Activated CD8-positive, alpha-beta T cell treated with anti-CD3 and anti-CD28 coated beads for 36 hours (primary cell): ENCODE measurements around the gene STRIT1. TPM values are rescaled to one million over a fixed set of nuclear protein-coding genes. Genes with fewer than 3 reads are reported as not detected.

ENCODE experiments used
- ATAC-seq: fragments of 200-7000 bp; cut with Tn5 transposase; one replicate; pipeline ENCODE4 v1.10.0; 2021; ENCODE audit warnings: mild to moderate bottlenecking, moderate library complexity
- CTCF ChIA-PET: fragments of 350-600 bp; sonication (Branson Sonifier 250); formaldehyde crosslinking; loops from one replicate; lab custom pipeline; 2021; ENCODE audit warnings: antibody characterized with exemption; lab: Charles Lee
- POLR2A ChIA-PET: fragments of 350-600 bp; sonication (Branson Sonifier 250); formaldehyde crosslinking; loops from one replicate; lab custom pipeline; 2021; ENCODE audit warnings: antibody characterized with exemption; lab: Charles Lee
- DNase-seq: peaks from one replicate; pipeline ENCODE4 v3.0.0-alpha.2; 2020
- H3K27ac Mint-ChIP-seq: one replicate; pipeline ENCODE4 v1.8.0; 2021; ENCODE audit warnings: mild to moderate bottlenecking, mixed read lengths
- H3K27me3 Mint-ChIP-seq: one replicate; pipeline ENCODE4 v1.8.0; 2021; ENCODE audit warnings: mixed read lengths
- H3K36me3 Mint-ChIP-seq: one replicate; pipeline ENCODE4 v1.8.0; 2021; ENCODE audit warnings: low read depth, mixed read lengths
- H3K4me1 Mint-ChIP-seq: one replicate; pipeline ENCODE4 v1.8.0; 2021; ENCODE audit warnings: low read depth, mixed read lengths
- H3K4me3 Mint-ChIP-seq: one replicate; pipeline ENCODE4 v1.8.0; 2021; ENCODE audit warnings: mild to moderate bottlenecking, moderate library complexity, mixed read lengths
- H3K9me3 Mint-ChIP-seq: one replicate; pipeline ENCODE4 v1.8.0; 2021; ENCODE audit warnings: mixed read lengths
- intact Hi-C: fragments of 100-400 bp; cut with micrococcal nuclease; formaldehyde crosslinking; loops from one replicate; pipeline ENCODE4 v1.10.0; 2022
- total RNA-seq, 2 experiments: library from RNA; stranded (reverse); gene quantifications; one replicate each; pipeline ENCODE4 v1.2.3, GENCODE V29; 2021
- TF ChIP-seq, protein P1 (sequence below): fragments of 200-600 bp; IDR thresholded peaks from one replicate; pipeline ENCODE4 v1.8.0; 2022; ENCODE audit warnings: antibody characterized with exemption, mild to moderate bottlenecking

The STRIT1 gene
- total RNA-seq, 2 experiments from 2014 or later, result not detected

DNA sequence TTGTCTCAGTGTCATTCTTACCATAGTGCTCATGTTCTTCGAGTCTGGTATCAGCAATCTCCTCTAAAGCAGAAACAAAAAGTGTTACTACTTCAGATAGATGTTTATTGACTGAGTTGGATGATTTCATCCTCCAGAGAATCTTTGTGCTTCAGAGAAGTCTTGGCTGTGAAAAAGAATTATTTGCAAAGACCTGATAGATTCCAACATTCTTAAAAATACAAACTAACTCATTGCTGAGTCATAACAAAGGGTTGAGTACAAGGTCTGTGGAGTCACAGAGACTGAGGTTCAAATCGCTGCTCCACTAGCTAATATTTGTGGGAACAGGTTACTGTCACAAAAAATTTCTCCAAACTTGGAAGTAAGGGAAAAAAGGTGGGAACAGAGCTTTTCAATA lies 9.0 kb upstream of the STRIT1 start:
- Mint-ChIP-seq H3K27me3 (peaks cover 2% of the 10 kb centered on the region), H3K36me3 (no peaks in the 10 kb centered on the region), H3K27ac (no peak overlapping the region), H3K4me1 (no peaks in the 10 kb centered on the region), H3K4me3 (no peak overlapping the region), H3K9me3 (no peaks in the 10 kb centered on the region)
- CTCF ChIA-PET, result no interaction called here
- POLR2A ChIA-PET, result no interaction called here
- no peak for ATAC-seq
- DNase-seq, result no peak
- intact Hi-C loops, result no loop called here
- TF ChIP-seq, protein P1, sequence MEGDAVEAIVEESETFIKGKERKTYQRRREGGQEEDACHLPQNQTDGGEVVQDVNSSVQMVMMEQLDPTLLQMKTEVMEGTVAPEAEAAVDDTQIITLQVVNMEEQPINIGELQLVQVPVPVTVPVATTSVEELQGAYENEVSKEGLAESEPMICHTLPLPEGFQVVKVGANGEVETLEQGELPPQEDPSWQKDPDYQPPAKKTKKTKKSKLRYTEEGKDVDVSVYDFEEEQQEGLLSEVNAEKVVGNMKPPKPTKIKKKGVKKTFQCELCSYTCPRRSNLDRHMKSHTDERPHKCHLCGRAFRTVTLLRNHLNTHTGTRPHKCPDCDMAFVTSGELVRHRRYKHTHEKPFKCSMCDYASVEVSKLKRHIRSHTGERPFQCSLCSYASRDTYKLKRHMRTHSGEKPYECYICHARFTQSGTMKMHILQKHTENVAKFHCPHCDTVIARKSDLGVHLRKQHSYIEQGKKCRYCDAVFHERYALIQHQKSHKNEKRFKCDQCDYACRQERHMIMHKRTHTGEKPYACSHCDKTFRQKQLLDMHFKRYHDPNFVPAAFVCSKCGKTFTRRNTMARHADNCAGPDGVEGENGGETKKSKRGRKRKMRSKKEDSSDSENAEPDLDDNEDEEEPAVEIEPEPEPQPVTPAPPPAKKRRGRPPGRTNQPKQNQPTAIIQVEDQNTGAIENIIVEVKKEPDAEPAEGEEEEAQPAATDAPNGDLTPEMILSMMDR, result no peak

DNA sequence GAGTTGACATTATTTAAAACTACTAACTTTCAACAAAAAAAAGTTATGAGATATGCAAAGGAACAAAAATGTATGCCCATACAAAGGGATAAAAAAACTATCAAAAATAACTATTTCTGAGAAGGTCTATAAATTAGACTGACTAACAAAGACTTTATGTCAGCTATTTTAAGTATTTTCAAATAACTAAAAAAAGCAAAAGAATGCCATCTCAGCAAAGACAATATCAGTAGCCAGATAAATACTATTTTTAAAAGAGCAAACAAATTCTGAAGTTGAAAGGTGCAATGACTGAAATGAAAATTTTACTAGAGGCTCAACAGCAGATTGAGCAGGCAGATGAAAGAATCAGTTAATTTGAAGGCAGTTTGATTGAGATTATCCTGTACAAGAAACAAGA lies 3.6 kb upstream of the STRIT1 start:
- Mint-ChIP-seq H3K27me3 (peaks cover 2% of the 10 kb centered on the region), H3K36me3 (no peaks in the 10 kb centered on the region), H3K4me3 (no peak overlapping the region), H3K4me1 (no peaks in the 10 kb centered on the region), H3K9me3 (peaks cover 6% of the 10 kb centered on the region), H3K27ac (no peak overlapping the region)
- TF ChIP-seq, protein P1, result no peak
- ChIA-PET CTCF (no interaction called here), POLR2A (no interaction called here)
- ATAC-seq (no peak), DNase-seq (no peak)
- intact Hi-C loops, result no loop called here

GRCh38 chr3:155296413-155296812 lies 2.9 kb upstream of the STRIT1 start:
- POLR2A ChIA-PET, result no interaction called here
- TF ChIP-seq, protein P1, result no peak
- Mint-ChIP-seq H3K27ac (no peak overlapping the region), H3K9me3 (peaks cover 6% of the 10 kb centered on the region), H3K4me3 (no peak overlapping the region), H3K27me3 (no peaks in the 10 kb centered on the region), H3K4me1 (no peaks in the 10 kb centered on the region), H3K36me3 (no peaks in the 10 kb centered on the region)
- CTCF ChIA-PET, result no interaction called here
- ATAC-seq (no peak), DNase-seq (no peak)
- intact Hi-C loops, result no loop called here

GRCh38 chr3:155292693-155293092 lies 790 bp downstream of the STRIT1 start:
- CTCF ChIA-PET, result no interaction called here
- TF ChIP-seq, protein P1, result no peak
- Mint-ChIP-seq H3K36me3 (no peaks in the 10 kb centered on the region), H3K9me3 (peaks cover 6% of the 10 kb centered on the region), H3K27me3 (no peaks in the 10 kb centered on the region), H3K27ac (no peak overlapping the region), H3K4me1 (no peaks in the 10 kb centered on the region), H3K4me3 (no peak overlapping the region)
- intact Hi-C loops, result no loop called here
- DNase-seq (no peak), ATAC-seq (no peak)
- POLR2A ChIA-PET, result no interaction called here

DNA sequence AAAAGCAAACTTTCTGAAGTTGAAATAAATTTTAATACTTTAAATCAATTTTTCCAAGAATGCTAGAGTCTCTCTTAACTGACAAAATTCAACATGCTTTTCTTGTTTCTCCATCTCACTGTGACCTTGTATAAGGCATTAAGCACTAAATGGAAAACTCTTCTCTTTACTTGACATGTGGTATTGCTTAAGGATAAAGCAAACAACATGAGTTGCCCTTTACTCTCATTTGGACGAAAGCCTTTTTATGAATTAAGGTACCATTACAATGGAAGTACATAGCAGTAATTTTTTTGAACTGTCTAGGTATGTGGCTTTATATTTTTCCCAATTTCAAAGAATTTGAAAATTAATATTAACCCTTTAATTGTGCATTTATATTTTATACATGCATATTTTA lies 1.4 kb downstream of the STRIT1 start:
- H3K27me3 Mint-ChIP-seq, result no peaks in the 10 kb centered on the region
- ChIA-PET POLR2A (no interaction called here), CTCF (no interaction called here)
- ATAC-seq, result no peak
- H3K4me3 Mint-ChIP-seq, result no peak overlapping the region
- TF ChIP-seq, protein P1, result no peak
- no peak for DNase-seq
- H3K9me3 Mint-ChIP-seq, result peaks cover 6% of the 10 kb centered on the region
- H3K27ac Mint-ChIP-seq, result no peak overlapping the region
- intact Hi-C loops, result no loop called here
- H3K36me3 Mint-ChIP-seq, result no peaks in the 10 kb centered on the region
- no peaks in the 10 kb centered on the region for H3K4me1 Mint-ChIP-seq
